ENCODE data around the gene THEM4.
A peak's percentile ranks its signal among the peaks of the same experiment; 100 is the strongest.

The THEM4 gene

DNA sequence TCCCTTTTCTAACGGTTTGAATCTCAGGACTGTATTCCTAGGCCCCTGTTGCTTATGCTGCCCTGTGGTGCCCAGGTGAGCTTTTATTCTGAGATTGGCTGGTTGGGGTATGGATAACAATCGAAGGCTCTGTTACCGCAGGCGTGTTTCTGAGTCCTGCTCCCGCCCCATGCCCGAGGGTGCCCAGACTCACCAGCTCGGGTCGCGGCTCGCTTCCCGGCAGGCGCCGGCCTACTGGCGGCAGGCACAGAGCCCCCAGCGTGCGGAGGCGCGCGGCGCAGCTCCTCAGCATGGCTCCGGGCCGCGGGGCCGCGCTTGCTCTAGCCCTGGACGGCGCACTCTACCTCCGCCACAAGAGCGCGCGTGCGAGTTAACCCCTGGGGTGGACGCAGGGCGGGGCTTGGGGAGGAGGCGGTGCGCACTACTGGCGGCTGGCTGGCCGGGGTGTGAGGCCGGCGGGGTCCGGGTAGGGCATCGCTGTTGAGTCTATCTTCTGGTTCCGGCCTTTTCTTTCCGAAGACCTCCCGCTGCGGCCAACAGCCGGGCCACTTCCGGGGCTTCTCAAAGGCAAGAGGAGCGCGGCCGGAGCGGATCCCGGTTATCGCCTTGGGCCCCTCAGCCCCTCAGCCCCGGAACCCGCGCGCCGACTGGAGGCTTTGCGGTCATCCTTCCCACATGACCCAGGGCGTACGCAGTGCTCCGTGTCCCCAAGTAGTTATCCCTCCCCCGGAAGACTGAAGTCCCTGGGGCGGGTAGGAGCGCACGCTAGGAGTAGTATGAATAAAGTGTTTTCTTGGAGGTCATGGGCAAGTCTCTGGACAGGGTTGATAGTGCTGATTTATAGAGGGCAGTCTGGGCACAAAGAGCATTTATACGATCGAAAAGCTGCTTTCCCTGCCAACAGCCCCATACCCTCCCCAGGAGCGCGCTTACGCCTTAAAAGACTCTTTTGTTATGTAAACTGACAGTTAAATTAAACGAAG, at the start of gene THEM4:
Gene THEM4, minus strand, starts transcription at position 345 of the 983 bp plus-strand sequence. Its CDS starts 53 bp downstream, at position 292.
- peak; percentile 98 for DNase-seq (ENCODE audit: low spot score)

DNA sequence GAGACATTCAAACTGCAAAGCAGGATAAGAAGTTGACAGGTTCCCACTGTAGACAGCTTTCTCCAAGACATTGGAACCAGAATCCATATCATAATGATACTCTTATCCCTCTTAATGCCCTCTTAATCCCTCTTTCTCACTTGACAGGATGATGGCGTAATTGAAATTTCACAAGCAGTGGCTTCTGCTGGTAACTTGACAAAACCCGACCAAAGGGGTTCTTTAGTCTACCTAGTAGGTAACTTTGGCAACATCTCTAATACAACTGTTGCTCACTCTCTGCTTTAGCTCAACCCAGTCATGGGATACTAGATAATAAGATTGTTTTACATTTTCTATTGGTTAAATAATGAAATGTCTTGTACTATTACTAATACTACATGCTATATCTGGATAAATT, 49.6 kb upstream of the THEM4 start:
- no peak for DNase-seq (ENCODE audit: low spot score)

DNA sequence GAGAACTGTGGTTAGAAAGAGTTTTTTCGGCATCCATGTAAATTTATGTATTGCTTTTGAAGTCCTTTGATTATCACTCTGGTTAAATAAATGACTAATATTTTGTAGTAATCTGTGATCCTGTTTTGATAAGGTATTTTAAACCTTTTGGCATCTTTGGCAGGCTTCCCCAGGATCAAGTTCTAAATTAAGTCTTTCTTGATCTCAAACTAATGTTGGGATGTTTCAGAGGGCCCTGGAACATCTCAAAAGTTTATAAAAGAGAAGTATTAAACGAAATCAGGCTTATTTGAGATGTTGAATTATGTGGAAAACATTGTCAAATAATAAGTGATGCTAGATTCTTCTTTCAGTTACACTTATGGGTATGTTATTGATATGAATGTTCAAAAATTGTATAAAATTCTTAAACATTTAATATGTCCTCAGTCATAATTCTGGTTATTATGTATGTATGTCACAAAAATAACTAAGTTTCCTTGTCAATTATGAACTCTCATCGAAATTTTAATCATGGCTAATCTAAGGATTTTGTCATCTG, 47.7 kb upstream of the THEM4 start:
- no peak for DNase-seq (ENCODE audit: low spot score)

DNA sequence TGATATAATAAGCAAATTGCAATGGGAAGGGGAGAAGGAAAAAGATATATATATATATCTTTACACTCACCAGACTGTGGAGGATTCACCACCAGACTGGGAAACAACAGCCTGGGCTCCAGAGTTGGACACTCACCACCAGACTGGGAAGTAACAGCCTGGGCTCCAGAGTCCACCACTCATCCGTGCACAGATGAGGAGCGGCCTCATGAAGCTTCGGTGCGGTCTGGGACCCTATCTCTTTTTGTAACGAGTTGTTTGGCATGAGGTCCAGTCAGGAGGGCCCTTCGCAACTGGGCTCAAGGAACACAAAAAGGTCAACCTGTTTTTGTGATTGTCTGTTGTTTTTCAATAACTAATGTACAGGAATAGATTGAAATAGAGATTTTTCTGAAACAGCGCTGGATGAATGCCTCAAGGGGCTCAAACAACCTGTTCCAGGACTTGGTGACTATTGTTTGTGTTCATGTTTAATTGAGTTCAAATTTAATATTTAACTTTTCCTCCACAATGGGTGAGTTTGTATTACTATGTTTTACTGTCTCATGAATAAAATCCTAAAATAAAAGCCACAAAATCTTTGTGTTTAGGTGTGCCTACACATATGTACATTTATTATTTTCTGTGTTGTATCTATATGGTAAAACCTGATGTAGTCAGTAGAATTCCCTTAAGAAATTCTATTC, 44.2 kb upstream of the THEM4 start:
- no peak for DNase-seq (ENCODE audit: low spot score)

DNA sequence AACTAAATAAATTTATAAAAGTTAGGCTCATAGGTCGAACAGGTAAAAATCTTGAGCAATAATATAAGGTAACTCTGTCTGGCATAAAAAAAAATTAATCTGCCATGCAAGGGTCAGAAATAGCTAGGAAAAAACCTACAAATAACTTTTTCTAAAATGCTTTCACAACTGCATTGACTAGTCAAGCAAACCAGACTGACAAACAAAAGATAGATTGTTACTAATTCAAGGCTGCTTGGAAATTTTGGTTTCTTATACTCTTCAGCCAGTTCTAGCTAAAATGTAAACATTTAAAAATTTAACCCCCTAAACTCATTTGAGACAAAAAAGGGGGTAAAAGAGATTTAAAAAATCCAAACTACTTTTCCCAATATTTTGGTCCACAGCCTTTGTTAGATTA, 43.5 kb upstream of the THEM4 start:
- DNase-seq (ENCODE audit: low spot score): no peak

DNA sequence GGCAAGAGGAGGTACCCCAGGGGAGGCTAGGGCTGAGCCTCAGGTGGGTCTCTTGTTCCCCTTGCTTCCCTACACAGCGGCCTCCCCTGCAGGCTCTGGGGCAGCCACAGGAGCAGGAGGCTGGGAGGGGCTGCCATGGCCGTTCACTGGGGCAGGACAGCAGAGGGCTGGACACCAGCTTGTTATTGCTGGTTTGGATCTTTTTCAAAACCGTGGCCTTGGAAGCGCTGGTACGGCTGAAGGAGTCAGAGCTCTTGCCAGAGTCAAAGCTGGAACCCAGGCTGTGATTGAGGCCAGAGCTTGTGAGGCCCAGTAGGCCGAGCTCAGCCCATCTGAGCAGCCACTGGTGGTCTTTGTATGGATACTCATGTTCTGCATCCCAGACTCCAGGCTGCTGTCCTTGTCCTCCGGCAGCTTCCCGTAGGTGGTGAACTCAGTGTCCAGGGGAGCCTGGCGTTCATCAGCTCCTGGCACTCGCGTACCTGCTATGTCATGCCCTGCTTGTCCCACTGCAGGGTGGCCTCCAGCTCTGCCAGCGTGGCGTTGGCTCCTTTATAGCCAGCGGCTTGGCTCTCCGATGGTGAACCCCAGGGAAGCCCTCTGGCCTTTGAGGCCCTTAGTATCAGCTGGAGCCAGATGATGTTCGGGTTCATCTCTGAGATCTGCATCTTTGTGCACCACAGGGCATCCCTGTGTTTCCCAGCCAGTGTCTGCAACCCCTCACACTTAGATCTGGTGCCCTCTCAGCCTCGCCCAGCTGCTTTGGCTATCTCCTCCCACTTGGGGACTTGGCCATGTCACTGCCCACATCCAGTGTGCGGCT, 40.3 kb upstream of the THEM4 start:
- no peak for DNase-seq (ENCODE audit: low spot score)

DNA sequence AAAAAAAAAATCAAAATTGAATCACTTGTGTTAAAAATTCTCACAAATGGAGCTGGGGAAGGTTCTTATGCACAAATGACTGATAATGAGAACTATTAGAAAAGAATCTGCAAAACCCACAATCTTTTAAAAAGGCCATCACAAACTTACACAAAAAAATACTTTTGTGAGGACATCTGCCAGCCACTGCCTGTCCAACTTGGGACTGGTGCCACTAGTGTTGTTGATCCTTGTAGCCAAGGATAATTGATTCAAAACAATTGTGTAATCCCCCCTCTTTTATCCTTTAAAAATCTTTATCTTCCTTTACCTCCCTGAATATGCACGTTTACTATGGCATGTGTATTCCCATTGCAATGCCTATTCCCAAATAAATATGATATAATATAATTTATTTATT, 39.2 kb upstream of the THEM4 start:
- no peak for DNase-seq (ENCODE audit: low spot score)

DNA sequence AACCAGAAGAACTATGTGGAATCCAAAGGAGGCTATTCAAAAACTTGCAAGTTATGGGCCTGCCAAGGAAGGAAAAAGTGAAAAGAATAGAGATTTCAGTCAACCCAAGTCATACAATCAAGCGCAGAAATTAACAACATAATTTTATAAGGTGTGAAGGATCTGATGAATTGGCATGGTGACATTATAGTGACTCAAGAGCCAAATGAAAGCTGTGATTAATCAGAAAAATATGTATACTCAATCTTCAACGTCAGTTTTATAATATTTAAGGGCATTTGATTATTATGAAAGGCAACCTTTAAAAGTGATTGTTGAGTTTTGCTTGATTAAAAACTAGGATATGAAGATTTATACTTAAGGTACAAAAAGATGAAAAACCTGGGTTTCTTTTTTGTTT, 37.8 kb upstream of the THEM4 start:
- no peak for DNase-seq (ENCODE audit: low spot score)

DNA sequence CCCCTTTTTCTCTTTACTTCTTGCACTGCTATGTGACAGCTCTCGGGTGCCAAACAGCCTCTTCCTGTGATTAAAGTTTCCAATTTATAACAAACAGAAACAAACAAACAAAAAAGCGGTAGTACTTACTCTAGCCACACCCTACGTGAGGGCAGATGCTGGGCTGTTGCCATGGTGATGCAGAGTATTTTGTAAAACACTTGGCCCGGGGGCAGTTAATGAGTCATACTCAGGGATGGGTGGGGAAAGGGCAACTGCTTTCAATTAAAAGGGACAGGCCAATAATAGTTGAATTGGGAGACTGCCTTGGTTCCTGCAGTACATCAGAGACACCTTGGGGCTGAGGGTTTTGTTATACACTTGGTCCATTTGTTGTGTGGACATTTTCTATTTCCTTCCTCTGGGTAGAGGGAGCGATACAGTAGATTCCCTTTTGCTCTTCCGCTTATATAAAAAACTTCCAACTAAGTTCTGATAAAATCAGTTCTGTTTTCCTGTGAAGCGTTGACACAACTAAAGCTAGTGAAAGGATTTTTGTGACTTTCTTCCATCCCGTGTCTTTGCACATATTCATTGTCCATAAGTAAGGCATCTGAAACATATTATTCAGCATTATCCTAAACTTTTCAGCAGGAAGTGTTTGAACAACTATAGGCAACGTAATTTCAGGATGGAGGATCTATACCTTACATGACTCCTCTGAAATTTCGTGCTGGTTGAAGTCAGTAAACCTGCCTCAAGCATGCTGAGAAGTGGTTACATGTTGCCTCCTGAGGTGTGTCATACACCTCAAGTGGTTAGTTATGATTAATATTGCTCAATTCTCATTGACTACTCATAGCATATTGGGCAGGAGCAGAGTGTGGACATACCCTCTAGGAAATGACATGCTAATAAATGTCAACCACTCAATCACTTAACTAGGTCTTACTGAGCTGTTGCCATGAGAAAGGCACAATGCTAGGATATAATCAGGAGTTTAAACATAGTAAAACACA, 36.7 kb upstream of the THEM4 start:
- DNase-seq (ENCODE audit: low spot score): peak; percentile 85

DNA sequence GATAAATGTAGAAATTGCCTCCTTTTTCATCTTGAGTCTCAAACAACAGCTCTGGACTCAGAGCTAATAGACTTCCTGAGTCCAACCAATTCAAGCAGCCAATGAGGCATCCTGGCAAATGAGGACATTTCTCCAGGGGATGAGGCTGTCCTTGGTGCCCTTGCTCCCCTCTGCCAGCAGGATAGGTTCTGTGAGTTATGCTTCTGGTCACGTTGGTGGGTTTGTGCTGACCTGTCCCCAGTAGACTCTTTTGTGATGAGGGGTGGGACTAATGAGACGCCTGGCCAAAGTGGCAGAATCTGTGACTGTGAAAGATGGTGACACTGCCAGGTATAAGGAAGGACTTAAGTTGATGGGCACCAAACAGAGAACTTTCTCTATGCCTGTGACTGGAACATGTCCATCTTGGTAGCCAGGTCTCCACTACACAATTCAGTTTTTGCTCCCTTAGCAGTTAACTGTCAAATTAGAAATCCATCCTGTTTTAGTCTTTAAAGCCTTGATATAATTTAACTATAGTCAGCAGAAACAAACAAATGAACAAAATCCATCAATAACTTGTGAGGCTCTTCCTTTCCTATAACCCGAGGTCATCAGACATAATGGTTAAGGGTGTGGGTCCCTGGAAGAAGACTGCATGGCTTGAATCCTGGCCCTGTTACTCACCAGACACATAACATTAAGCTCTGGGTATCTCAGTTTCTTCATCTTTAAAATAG, 35.7 kb upstream of the THEM4 start:
- DNase-seq (ENCODE audit: low spot score): no peak

DNA sequence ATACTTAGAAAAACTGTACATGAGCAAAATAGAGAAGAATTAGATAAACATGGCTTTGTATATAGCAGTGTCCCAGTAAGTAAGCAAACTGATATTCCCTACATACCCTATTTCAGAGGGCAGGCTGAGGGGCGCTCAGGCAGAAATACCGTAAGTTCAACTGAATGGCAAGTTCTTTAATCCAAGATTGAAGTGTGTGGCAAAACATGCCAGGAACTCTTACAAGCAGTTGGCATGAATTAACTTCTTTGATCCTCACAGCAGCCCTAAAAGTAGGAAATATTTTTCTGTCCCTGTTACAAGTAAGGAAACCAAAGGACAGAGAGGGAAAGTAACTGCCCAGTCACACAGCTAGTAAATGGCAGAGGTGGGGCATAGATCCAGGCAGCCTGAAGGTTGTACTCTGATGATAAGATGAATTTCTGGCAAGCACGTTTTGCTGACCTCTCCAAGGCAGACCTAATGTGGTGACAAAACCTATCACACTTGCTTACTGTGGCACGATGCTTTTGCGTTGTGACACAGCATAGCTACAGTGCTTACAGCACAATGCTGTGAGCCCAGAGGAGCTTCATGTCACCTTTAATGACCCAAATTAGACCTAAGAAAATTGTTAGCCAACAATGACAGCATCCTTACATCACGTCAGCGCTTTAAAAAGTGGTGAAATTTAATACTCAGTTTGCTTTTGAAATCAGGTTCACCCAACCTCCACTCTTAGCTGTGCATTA, 35.0 kb upstream of the THEM4 start:
- no peak for DNase-seq (ENCODE audit: low spot score)

DNA sequence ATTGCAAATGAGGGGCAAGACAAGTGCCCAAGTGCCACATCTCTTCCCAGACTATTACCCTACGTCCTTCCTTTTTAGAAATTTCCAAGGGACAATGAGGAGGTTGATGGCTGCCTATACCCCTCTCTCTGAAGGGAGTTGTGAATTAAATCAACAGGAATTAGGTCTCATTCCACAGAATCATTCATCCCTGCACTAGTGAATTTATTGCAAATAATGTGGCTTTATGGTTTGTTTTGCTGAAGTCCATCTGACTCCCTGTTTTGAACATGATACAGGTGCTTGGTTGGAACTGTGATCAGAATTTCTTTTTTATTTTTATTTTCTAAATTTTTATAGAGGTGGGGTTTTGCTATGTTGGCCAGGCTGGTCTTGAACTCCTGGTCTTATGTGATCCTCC, 34.3 kb upstream of the THEM4 start:
- DNase-seq (ENCODE audit: low spot score): no peak

DNA sequence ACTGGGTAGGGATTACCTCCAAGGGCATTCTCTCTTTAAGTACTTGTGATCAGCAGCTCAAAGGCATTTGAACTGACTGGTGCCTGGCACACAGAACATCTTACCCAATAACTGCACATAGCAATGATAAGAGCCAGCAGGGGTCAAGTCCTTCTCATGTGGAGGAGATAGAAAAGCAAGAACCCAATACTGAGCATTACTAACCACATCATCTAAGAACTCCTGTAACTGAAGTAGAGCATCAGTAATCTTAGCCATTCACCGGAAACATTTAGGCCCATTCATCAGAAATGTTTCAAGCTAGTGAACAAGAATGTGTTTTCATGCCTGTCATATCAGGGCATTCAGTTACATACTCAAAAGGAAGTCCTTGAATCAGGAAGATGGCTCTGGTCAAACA, 33.6 kb upstream of the THEM4 start:
- no peak for DNase-seq (ENCODE audit: low spot score)

DNA sequence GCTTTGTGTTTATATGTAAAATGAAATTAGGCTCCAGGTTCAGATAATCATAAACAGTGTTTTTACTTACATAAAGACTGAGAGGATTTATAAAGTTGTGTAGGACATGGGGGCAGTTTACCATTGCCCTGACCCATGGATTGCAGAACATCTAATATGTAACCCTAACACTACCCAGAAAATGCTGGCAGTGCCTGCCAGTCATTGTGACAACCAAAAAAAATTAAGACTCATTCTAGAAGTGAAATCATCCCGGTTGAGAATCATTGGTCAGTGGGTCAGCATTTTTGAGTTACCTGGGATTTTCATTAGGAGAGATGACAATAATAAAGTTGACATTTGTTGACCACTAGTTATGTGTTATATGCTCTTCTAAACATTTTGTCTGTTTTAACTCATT, 31.2 kb upstream of the THEM4 start:
- DNase-seq (ENCODE audit: low spot score): no peak

DNA sequence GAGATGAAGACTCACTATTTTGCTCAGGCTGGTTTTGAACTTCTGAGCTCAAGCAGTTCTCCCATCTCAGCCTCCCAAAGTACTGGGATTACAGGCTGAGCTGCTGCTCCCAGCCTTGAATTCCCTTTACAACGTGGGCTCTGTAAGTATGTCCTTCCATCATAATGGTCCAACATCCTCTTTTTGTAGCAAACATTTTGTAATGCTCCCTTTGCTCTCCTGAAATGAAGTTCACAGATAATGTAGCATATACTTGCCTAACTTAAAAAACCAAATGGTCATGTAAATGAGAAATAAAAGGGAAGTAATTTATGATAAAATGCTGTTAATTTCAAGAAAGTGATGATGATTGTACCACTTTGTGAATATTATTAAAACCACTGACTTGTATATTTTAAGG, 30.5 kb upstream of the THEM4 start:
- DNase-seq (ENCODE audit: low spot score): no peak

DNA sequence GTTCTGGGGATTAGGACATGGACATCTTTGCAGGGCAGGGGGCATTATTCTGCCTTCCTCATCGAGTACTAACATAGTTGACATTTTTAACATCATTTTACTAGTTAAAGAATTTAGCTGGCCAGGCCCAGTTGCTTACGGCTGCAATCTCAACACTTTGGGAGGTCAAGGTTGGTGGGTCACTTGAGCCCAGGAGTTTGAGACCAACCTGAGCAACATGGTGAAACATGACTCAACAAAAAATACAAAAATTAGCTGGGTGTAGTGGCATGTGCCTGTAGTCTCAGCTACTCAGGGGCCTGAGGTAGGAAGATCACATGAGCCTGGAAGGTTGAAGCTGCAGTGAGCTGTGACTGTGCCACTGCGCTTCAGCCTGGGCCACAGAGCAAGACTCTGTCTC, 29.8 kb upstream of the THEM4 start:
- DNase-seq (ENCODE audit: low spot score): no peak

DNA sequence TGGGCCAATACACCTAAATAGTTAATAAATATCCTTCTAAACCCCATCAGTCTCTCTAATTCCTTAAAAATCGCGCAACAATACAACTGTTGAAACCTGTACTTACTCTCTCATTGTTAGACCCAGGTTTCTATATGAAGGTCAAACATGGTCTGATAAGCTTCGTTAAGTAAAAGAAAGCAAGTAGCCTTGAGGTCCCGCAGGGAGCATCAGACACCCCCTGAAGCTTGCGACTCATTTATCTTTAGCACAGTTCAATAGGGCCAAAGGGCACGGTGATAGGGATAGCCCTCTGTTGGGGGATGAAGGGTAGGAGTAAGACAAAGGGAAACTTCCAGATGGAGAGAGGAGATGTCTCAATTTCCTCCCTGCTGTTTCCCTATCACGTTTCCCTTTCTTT, 27.3 kb upstream of the THEM4 start:
- DNase-seq (ENCODE audit: low spot score): no peak

DNA sequence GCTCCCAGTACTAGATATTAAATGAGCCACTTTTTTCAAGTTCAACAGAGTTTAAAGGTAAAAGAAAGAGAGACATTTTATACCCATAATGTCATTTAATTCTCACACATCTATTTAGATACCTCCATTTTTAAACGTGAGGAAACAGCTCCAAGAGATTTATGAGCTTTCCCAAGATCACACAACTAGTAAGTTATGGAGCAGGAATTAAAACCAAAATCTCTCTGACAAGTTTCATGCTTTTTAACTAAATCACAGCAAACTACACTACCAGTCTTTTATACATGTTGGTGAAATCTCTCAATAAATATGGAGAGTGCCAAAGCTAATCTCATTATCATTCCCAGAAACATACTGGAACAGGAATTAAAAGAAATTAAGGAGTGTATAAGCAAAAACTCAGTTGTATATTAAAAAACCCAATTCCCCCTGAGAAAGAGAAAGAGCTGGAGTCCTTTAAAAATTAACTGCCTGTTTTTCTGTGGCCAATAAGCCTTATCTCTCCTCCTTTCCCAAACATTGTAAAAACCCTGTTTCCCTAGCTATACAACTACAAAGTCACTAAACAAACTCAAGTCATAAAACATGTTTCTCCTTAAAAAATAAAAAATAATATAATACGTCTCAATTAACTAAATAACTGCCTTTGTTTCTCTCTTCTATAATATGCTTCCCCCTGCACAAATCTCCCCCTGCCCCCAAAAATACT, 26.7 kb upstream of the THEM4 start:
- no peak for DNase-seq (ENCODE audit: low spot score)

DNA sequence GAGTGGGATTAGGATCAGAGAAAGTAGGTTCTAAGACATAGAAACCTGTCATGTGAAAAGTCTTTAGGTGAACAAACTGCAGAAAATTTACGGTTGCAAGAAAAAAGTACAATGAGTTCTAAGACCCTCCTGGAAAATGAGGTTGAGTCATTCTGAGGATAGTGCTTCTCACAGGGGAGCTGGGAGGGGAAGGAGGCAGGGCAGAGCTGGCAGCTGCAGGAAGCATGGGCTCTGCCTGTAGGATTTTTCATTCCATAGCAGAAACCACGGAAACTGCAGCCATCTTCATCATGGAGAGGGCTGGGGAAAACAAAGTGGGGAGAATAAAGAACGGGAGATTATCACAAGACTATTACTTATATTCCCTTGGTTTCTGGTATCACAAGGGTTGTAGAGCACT, 25.8 kb upstream of the THEM4 start:
- no peak for DNase-seq (ENCODE audit: low spot score)

Data from AG08396 (cell line).